HTERT RPE-1 (cell line): ENCODE data around the gene SLC35A5.

ENCODE experiments used
- in situ Hi-C: fragments of 300-500 bp; cut with MboI; formaldehyde crosslinking; loops from 4 replicates; pipeline ENCODE4 v1.14.3; 2020; ENCODE audit warnings: low sequenced_read_pairs

The SLC35A5 gene

DNA sequence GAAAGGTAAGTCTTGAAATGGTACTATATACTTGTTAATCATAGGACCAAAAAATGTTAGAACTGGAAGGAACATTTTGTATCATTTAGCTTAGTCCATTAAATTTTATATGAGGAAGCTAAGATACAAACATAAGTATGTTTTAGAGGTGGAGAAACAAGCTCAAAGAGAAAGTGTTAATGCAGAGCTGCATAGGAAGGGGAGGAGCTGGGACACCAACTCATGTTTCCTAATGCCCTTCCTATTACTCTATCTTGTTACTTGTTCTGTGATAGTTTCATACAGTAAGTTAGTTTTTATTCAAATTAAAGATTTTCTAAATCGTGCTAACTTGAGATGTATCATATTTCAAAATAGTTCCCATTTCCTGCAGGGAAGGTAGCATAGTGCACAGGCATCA lies 7.4 kb downstream of the SLC35A5 start:
- in situ Hi-C loops: no loop called here

DNA sequence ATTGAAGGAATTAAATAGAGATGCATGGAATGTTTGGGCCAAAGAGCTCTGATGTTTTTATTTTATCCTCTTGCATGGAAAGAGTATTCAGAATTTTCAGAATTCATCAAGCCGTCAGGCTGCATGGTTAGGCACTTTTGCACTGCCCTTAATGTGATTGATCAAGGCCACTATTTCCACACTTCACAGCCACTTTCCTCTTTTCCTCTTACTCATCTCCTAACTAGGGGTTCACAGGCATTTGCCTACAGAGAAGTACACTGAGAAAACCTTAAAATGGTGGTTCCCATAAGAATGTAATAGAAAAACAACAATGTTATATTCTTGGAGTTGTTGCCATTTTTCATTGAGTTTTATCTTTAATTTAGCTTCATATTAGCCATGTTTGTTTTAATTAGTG lies 10.9 kb downstream of the SLC35A5 start:
- in situ Hi-C loops: no loop called here

DNA sequence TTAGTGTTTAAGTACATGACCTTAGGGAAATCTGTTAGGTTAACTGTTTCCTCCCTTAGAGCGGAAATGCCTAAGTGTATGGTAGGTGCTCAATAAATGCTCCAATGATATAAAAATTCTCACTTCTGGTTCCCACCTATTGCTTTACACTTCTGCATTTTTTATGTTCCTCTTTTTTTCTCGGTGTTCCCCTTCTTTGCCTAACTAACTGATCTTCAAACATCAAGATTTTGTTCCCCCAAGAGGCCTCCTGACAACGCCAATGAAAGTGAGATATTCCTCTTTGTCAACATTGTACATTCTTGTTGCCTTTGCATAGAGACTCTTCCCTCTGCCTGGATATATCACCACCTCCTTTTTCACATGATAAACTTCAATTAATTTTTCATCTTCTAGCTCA lies 17.4 kb downstream of the SLC35A5 start:
- in situ Hi-C loops: no loop called here

DNA sequence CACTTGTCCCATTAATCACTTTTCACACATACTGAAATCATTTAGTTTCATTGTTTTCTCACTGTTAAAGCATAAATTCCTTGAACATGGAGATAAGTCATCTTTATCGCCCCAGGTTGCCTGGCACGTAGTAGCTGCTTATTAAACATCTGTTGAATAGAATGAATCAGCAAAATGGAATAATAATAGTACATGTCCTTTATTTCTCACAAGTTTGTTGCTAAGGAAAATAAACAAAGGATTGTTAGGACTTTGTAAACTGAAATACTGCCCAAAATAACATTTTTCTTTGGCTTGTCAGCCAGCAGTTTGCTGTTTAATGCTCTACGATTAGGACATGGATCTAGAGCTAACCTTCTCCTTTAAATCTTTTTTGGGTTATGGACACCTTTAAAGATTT lies 17.9 kb downstream of the SLC35A5 start:
- in situ Hi-C loops: no loop called here

DNA sequence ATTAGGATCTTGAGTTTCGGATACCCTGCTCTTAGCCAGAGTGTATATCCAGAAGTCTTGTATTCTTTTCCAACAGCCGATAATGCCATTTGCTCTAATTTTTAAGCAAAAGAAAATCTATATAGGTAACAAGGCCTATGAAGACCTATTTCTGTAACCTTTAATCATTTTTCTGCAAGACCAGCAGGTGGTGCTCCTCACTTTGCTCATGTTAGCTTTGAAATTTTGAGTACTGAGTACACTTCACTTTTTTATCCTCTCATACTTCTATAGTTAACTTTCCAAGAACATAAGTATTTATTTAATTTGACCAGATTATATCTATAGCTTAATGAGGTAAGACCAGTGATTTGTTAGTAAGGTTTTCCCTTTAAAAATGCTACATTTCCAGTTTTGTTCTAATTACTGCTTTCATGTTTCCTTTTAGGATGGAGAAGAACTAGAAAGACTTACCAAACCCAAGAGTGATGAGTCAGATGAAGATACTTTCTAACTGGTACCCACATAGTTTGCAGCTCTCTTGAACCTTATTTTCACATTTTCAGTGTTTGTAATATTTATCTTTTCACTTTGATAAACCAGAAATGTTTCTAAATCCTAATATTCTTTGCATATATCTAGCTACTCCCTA lies 20.5 kb downstream of the SLC35A5 start:
- in situ Hi-C loops: no loop called here

DNA sequence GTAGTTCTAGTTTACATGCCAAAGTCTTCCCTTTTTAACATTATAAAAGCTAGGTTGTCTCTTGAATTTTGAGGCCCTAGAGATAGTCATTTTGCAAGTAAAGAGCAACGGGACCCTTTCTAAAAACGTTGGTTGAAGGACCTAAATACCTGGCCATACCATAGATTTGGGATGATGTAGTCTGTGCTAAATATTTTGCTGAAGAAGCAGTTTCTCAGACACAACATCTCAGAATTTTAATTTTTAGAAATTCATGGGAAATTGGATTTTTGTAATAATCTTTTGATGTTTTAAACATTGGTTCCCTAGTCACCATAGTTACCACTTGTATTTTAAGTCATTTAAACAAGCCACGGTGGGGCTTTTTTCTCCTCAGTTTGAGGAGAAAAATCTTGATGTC lies 21.3 kb downstream of the SLC35A5 start:
- in situ Hi-C loops: no loop called here

DNA sequence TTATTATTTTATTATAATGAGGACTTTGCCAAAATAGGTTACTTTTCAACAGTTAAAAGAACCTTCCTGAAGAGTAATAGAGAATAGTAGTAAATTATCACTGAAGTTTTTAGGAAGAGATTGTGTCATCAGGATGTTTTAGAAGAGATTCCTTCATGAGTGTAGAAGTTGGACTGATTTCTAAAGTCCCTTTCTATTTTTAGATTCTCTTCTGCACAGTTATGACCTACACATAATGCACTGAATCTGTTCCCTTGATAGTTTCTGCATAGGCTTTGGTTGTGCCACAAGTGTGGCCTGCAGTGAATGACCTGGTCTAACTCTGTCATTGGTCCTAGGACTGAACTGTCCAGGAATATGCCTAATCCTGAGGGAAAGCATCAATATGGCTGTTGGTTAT lies 23.9 kb downstream of the SLC35A5 start:
- in situ Hi-C loops: no loop called here

DNA sequence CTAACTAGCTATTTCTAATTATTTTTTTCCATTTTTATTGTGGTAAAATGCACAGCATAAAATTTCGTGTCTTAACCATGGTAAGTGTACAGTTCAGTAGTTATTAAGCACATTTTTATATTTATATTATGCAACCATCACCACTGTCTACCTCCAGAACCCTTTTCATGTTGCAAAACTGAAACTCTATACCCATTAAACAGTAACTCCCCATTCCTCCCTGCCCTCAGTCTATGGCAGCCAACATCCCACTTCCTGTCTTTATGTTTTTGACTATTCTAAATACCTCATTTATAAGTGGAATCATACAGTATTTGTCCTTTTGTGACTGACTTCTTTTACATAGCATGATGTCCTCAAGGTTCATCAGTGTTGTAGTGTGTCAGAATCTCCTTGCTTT lies 25.5 kb downstream of the SLC35A5 start:
- in situ Hi-C loops: no loop called here

DNA sequence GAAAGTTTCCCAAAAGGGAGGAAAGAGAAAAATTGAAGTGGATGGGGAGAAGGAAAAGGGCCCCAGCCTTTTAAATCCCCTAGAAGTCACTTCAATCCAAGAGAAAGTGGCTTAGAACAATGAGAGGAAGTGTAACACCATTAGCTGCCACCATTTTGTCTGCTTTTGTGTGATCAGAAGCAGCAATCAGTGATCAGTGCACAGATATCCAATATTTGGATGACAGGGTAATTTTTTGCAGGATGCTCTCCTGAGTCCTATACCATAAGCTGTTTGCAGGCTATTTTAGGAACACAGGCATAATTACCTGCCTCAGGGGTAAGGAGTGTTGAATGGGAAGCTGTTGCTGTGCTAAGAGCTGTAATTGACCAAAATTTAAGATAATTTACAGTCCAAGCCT lies 31.4 kb downstream of the SLC35A5 start:
- in situ Hi-C loops: no loop called here

DNA sequence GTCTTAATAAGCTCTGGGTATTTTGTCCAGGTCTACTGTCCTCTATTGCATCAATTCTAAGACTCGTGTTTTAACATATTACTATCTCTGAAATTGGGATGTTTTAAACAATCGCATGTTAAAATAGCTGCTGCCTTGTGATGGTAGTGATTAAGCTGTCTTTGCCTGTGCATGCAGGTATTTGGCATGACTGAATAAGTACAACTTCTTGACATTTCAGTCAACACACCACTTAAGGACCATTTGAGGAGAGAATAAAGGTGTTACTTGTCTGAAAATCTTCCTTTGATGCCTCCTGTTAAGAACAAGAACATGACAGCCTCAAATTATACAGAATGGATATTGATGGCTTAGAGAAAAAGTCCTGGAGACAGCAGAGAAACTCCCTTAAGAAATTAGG lies 33.0 kb downstream of the SLC35A5 start:
- in situ Hi-C loops: no loop called here

DNA sequence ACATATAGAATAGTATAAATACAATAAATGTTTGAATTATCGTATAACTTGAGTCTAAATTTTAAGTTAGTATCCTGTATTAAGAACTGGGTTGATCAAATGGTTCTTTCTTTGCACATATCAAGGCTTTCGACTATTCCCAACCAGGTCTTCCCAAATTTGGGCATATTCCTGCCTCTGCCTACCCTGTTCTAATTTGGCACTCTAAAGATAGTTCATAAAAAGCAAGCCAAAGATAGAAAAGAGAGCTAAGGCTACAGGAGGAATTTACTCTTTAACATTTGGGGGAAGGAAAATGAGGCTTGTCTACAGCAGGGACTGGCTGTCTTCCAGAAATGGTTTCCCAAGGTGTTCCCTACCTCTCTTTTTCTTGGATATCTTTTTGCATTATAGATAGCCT lies 36.1 kb downstream of the SLC35A5 start:
- in situ Hi-C loops: no loop called here

DNA sequence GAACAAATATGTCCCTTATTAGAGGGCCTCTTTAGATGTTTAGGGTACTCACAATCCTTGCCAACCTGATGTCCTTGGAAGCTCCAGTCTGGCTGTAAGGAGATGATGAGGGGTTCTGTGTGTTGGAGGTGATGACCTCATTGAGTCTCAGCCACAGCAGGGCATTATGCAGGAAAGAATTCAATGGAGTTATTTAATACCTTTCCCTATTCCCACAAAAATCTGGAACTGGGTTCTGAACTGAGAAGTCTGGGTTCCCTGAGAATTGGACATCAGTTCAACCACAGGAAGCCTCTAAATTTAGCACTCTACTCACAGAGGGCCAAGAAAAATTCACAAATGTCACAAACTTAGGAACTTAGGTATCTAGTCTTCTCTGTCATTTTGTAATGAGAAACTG lies 36.9 kb downstream of the SLC35A5 start:
- in situ Hi-C loops: no loop called here

DNA sequence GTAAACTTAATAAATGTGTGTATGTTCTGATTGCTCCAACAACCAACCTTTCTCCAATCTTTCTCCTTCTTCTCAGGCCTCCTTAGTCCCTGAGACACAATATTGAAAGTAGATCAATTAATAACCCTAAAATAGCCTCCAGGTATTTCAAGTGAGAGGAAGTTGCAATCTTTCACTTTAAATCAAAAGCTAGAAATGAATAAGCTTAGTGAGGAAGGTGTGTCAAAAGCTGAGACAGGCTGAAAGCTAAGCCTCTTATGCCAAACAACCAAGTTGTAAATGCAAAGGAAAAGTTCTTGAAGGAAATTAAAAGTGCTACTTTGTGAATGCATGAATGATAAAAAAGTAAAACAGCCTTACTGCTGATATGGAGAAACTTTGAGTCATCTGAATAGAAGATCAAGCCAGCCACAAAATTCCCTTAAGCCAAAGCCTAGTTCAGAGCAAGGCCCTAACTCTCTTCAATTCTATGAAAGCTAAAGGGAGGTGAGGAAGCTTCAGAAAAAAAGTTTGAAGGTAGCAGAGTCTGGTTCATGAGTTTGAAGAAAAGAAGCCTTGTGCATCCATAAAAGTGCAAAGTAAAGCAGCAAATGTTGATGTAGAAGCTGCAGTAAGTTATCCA lies 40.5 kb downstream of the SLC35A5 start:
- in situ Hi-C loops: no loop called here

DNA sequence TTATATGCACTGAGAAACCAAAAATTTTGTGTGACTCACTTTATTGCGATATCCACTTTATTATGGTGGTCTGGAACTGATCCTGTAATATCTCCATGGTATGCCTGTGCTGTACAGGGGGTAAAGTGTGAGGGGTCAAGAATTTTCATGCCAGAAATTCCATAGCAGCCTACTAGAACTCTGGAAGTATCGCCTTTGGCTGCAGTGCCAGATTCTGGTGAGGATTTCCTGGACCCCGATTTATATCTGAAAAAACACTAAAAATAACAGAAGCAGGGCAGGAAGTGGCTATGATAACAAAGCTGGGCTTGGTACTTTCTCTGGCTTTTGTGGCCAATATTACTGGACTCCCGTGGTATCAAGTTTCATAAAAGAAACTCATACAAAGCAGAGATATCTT lies 42.7 kb downstream of the SLC35A5 start:
- in situ Hi-C loops: no loop called here

DNA sequence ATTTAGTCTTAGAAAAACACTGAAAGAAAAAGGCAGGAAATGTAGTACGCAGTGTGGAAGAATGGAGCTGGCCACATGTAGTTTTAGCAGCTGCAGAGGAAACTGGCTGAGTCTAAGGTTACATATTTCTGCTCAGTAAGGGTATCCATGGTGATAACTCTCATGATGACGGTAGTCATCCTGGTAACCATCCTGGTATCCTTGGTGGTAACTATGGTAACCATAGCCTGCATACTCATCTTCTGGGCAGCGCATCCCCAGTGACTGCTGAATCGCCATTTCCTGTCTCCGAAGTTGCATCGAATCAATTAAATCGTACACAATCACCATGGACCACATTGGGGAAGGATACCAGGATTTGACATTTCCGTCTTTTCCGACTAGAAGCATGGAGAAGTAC lies 43.4 kb downstream of the SLC35A5 start:
- in situ Hi-C loops: no loop called here

DNA sequence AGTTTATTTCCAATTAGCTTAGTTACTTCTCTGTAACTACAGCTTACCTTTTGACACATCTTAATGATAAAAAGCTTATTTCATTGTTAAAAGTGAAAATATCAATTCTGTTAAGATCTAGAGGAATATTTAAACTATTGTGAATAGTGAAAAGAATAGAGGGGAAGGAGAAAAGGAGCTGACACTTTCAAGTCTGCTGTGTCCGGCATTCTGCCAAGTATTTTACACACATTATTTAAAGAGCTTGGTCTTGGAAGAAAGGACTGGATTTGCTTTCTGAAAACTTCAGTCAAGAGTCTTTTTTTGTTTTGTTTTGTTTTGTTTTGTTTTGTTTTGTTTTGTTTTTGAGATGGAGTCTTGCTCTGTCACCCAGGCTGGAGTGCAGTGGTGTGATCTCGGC lies 44.3 kb downstream of the SLC35A5 start:
- in situ Hi-C loops: no loop called here

DNA sequence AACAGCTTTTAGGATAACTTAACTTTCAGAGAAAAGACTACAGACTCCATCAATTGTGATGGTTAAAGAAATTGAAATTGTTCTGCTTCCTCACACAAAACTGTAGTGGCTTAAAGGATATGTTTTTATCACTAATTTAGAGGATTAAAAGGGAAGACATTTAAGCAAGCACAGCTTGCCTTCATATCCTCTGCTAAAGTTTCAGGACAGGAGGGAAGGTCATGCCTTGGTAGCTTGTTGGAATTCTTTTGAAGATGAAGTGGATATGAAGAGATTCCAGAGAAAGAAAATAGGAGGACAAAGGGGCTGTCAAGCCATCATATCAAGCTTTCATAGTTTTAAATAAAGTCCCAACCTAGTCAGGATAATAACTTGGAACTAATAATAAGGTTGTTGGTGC lies 46.0 kb downstream of the SLC35A5 start:
- in situ Hi-C loops: no loop called here

DNA sequence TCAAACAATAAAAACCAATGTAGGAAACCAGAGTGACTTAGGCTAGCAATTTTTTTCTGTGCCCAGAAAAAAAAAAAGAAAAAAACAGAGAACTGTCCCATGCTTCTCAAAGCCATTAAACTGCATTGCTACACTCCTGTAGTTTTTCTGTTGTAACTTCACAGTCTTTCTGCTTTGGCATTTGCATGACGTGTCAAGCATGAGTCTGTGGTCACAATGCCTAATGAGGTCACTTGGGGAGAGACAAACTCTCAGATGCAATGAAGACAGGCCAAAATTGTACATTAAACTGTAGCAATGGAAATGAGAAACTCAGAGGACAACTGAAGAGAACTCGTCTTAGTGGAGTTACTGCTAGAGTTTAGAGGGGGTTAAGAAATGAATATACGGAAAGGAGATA lies 48.3 kb downstream of the SLC35A5 start:
- in situ Hi-C loops: no loop called here

DNA sequence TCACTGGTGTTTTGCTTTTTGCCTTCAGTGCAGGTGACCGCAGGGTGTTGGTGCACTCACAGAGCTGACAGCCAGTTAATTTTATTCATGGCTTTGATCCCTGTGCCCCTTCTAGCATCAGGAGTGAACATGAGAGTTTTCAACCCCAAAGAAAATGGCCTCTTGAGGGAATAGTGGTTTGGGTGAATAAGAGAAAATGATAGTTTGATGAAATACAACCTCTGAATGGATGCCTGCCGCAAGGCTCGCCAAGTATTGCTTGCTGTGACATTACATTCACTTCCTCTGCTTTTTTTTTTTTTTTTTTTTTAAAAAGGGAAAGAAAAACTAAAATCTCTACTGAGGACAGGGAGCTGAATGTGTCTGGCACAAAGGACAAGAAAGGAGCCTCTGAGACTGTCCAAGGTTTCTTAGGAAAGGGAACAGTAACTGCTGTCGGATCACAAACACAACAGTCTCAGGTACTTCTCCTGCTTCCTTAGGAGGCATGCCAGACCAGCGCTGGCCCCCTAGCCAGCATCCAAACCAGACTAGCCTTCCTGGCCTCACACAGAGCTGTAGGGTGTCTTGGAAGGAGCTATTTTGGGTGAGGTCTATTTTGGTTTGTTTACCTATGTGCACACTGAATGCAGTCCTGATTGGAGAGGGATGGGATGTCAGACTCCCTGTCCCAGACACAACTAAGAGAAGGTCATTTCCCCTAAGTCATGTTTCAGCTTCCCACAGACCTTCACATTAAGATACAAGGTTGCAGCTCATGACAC lies 50.1 kb downstream of the SLC35A5 start:
- in situ Hi-C loops: no loop called here

DNA sequence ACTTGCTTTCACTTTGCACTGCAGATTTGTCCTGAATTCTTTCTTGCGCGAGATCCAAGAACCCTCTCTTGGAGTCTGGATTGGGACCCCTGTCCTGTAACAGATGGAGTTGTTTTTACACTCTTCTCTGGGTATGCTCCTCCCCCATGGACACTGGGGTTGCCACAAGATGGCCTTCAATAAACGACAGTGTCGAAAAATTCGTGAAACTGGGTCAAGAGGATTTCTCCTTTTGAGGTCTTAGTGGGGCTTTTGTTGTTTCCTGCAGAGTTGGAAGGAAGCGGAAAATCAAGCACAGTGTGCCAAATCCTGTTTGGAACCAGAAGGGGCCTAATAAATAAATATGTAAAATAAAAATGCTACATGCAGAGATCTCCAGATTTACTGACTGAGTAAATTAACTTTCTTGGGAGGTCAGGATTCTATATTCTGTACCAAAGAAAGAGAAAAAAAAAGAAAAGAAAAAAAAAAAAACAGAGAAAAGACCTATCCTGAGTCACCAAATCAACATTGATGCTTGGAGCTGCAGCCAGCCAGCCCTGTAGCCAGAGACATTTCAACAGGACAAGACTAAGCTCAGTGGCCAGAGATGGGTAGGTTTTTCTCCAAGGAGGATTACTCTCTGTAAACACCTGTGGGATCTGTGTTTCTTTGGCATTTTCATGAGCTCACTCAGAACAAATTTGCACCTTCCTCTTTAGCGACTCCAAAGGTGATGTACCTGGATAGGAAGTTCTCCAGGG lies 54.3 kb downstream of the SLC35A5 start:
- in situ Hi-C loops: no loop called here

DNA sequence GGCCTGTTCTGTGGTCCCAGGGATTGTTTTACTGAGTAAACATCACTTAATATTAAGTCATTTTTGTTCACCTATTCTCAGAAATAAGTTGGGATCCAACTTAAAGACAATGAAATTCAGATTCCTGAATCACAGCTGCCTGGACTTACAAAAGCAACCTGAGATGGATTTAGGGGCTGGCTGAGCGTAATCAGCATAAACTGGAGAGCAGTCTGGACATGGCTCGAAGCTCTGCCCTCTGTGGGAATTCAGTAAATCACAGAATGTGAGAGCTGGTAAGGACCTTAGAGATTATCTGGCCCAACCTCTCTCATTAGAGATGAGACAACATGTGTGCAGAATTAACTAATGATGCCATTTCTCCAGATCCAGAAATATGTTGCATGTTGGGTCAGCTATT lies 55.4 kb downstream of the SLC35A5 start:
- in situ Hi-C loops: no loop called here

DNA sequence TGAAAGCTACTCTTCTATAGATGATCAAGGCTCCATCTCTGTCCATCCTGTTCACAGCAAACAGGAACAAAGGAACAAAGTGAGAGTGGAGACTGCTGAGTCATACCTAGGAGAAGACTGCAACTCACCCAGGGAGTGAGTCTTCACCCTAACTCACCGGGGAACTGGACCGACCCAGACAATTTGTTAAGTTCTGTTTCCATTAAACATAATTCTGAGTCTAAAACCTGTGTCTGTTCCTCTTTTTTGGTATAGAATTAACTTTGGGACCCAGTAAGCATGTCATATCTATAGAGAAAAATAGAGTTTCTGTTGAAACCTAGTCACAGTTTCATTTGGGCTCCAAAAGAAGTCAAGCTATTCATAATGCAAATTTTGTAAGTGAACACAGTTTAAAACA lies 57.5 kb downstream of the SLC35A5 start:
- in situ Hi-C loops: no loop called here
